ENCODE measurements around the gene POLA1.

Gene POLA1

GRCh38 chrX:25002661-25003020, 308.9 kb downstream of the POLA1 start:
- no peak for TF ChIP-seq ZFX (IDR thresholded peaks at IDR 0.05)
- TF ChIP-seq, protein P1, sequence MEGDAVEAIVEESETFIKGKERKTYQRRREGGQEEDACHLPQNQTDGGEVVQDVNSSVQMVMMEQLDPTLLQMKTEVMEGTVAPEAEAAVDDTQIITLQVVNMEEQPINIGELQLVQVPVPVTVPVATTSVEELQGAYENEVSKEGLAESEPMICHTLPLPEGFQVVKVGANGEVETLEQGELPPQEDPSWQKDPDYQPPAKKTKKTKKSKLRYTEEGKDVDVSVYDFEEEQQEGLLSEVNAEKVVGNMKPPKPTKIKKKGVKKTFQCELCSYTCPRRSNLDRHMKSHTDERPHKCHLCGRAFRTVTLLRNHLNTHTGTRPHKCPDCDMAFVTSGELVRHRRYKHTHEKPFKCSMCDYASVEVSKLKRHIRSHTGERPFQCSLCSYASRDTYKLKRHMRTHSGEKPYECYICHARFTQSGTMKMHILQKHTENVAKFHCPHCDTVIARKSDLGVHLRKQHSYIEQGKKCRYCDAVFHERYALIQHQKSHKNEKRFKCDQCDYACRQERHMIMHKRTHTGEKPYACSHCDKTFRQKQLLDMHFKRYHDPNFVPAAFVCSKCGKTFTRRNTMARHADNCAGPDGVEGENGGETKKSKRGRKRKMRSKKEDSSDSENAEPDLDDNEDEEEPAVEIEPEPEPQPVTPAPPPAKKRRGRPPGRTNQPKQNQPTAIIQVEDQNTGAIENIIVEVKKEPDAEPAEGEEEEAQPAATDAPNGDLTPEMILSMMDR (conservative IDR thresholded peaks at IDR 0.05) = no peak
- H3K27ac ChIP-seq = no peak overlapping the region

GRCh38 chrX:25003066-25003849, 309.5 kb downstream of the POLA1 start:
- no peak overlapping the region for H3K27ac ChIP-seq
- TF ChIP-seq, protein P1 (conservative IDR thresholded peaks at IDR 0.05) = no peak
- TF ChIP-seq ZFX (IDR thresholded peaks at IDR 0.05) = no peak

DNA sequence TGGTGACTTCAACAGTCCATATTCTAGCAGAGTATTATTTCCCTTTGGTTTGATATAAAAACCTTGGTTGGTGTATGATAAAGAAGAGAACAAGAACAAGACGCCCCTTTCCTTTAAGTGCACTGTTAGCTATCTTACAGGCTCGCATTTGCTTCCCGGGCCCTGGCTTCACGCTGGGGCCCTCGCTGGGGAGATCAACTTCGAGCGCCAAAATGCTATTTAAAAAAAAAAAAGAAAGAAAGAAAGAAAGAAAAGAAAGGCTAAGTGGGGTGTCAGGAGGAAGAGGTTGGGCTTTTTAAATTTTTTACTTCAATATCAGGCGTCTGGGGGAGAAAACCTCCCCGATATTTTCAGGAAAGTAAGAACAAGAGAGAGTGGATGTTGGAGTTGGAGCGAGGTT, 310.3 kb downstream of the POLA1 start:
- no peak for TF ChIP-seq ZFX (IDR thresholded peaks at IDR 0.05)
- TF ChIP-seq, protein P1 (conservative IDR thresholded peaks at IDR 0.05) = no peak
- no peak overlapping the region for H3K27ac ChIP-seq

DNA sequence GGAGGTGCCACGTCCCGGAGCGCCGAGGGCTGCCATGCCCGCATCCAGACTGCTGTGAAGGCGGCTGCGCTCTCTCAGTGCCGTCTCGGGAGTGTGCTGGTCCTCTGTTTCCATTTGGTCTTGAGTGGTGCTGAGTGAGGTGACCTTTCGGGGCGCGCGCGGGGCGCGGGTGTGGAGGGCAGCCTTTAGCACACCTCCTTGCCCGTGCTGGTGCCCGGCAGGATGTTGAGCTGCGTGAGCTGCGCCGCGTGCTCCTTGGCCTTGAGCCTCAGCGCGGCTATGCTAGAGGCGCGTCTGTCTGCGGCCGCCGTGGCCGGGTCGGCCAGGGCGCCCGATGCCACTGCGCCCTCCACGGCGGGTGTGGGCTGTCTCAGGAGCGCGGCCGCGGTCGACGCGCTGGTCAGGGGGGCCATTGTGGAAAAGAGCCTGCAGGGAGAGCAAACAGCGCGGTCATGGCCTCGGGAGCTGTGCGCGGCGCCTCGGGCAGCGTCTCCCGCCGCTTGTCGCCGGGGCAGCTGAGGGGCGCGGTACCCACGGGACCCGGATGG, 310.8 kb downstream of the POLA1 start:
- no peak for TF ChIP-seq ZFX (IDR thresholded peaks at IDR 0.05)
- TF ChIP-seq, protein P1 (conservative IDR thresholded peaks at IDR 0.05) = no peak

DNA sequence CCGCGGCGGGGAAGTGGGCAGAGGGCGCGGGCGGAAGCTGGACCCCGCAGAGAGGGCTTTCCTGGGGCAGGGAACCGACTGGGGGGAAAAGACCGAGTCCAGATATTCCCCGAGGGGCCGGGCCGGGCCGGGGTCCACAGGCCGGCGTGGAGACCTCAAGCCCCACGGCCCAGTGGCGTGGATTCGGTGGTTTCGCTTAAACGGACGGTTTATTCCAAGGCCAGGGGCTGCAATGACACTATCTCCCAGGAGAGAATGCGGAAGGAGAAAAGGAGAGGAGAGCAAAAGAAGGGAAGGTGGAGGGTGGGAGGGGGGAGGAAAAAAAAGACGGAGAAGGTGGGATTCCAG, 311.3 kb downstream of the POLA1 start:
- H3K27ac ChIP-seq = no peak overlapping the region
- TF ChIP-seq, protein P1 (conservative IDR thresholded peaks at IDR 0.05) = no peak
- TF ChIP-seq ZFX (IDR thresholded peaks at IDR 0.05) = no peak

More for the DNA sequence above, 310.8 kb downstream of the POLA1 start:
- H3K27ac ChIP-seq = no peak overlapping the region

- no peak for TF ChIP-seq ZFX (IDR thresholded peaks at IDR 0.05)
- TF ChIP-seq, protein P1 (conservative IDR thresholded peaks at IDR 0.05) = no peak
- no peak overlapping the region for H3K27ac ChIP-seq
Observed at GRCh38 chrX:25005382-25006185, 311.9 kb downstream of the POLA1 start.

GRCh38 chrX:25006586-25007058, 312.9 kb downstream of the POLA1 start:
- H3K27ac ChIP-seq = no peak overlapping the region
- TF ChIP-seq, protein P1 (conservative IDR thresholded peaks at IDR 0.05) = no peak
- no peak for TF ChIP-seq ZFX (IDR thresholded peaks at IDR 0.05)

Data from C4-2B (cell line).